Measurements from ENCODE around the gene PRMT3.

DNA sequence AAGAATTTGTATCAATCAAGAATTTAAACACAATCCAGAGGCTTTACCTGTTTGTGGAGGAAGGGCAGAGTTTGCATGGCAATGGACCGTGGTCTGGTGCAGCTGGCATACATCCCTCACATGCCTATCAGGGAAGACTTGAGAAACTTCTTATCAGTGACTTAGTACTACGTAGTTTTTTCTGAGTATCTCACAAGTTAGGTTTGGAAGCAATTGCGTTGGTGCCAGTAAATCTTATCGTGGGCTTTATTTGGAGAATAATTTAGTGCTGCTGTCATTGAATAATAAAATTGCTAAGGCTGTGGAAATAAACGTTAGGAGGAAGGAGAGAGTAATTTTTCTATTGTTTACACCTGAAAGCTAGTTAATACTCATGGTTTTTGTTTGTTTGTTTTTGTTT, 72.3 kb downstream of the PRMT3 start:
- TF ChIP-seq, protein P1, sequence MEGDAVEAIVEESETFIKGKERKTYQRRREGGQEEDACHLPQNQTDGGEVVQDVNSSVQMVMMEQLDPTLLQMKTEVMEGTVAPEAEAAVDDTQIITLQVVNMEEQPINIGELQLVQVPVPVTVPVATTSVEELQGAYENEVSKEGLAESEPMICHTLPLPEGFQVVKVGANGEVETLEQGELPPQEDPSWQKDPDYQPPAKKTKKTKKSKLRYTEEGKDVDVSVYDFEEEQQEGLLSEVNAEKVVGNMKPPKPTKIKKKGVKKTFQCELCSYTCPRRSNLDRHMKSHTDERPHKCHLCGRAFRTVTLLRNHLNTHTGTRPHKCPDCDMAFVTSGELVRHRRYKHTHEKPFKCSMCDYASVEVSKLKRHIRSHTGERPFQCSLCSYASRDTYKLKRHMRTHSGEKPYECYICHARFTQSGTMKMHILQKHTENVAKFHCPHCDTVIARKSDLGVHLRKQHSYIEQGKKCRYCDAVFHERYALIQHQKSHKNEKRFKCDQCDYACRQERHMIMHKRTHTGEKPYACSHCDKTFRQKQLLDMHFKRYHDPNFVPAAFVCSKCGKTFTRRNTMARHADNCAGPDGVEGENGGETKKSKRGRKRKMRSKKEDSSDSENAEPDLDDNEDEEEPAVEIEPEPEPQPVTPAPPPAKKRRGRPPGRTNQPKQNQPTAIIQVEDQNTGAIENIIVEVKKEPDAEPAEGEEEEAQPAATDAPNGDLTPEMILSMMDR (IDR thresholded peaks at IDR 0.05; ENCODE audit: low read length), result no peak
- no peak for TF ChIP-seq EZH2phosphoT487 (IDR thresholded peaks at IDR 0.05; ENCODE audit: low read length)
